Measurements from ENCODE around the gene FBXW12. TPM values are rescaled to one million over a fixed set of nuclear protein-coding genes. Genes with fewer than 3 reads are reported as not detected.

Gene FBXW12
- total and polyA plus RNA-seq, 2 experiments from 2014 or later: 0.39 to 0.51 TPM

- H3K9me3 ChIP-seq (ENCODE audit: low read depth): no peaks in the 10 kb centered on the region
- no peak for DNase-seq (ENCODE audit: low read depth in 1 of 2, low spot score in 1 of 2)
- no peaks in the 10 kb centered on the region for H3K27me3 ChIP-seq
- no peak overlapping the region for H3K4me3 ChIP-seq
- H3K4me1 ChIP-seq (ENCODE audit: low read depth): no peaks in the 10 kb centered on the region
- H3K36me3 ChIP-seq: no peaks in the 10 kb centered on the region
- no peak for TF ChIP-seq CTCF (IDR thresholded peaks at IDR 0.05; ENCODE audit: low read depth, low read length)
- H3K27ac ChIP-seq: no peak overlapping the region
These were observed 31.8 kb downstream of the FBXW12 start for GRCh38 chr3:48403533-48404439.

- Histone ChIP-seq H3K4me1 (ENCODE audit: low read depth) (no peaks in the 10 kb centered on the region), H3K36me3 (no peaks in the 10 kb centered on the region), H3K27me3 (no peaks in the 10 kb centered on the region), H3K4me3 (no peak overlapping the region), H3K27ac (no peak overlapping the region), H3K9me3 (ENCODE audit: low read depth) (no peaks in the 10 kb centered on the region)
- no peak for TF ChIP-seq CTCF (IDR thresholded peaks at IDR 0.05; ENCODE audit: low read depth, low read length)
- DNase-seq (ENCODE audit: low read depth in 1 of 2, low spot score in 1 of 2): no peak
These were observed 32.7 kb downstream of the FBXW12 start for GRCh38 chr3:48404440-48405342.

- Histone ChIP-seq H3K36me3 (peaks cover 3% of the 10 kb centered on the region), H3K4me3 (no peak overlapping the region), H3K9me3 (ENCODE audit: low read depth) (no peaks in the 10 kb centered on the region), H3K27me3 (no peaks in the 10 kb centered on the region), H3K27ac (no peak overlapping the region), H3K4me1 (ENCODE audit: low read depth) (no peaks in the 10 kb centered on the region)
- TF ChIP-seq CTCF (IDR thresholded peaks at IDR 0.05; ENCODE audit: low read depth, low read length): no peak
- DNase-seq (ENCODE audit: low read depth in 1 of 2, low spot score in 1 of 2): no peak
These were observed 33.4 kb downstream of the FBXW12 start for GRCh38 chr3:48405343-48405881.

GRCh38 chr3:48405971-48406370 lies 34.0 kb downstream of the FBXW12 start:
- Histone ChIP-seq H3K9me3 (ENCODE audit: low read depth) (no peaks in the 10 kb centered on the region), H3K27ac (no peak overlapping the region), H3K36me3 (peaks cover 8% of the 10 kb centered on the region), H3K4me3 (no peak overlapping the region), H3K27me3 (no peaks in the 10 kb centered on the region), H3K4me1 (ENCODE audit: low read depth) (no peaks in the 10 kb centered on the region)
- DNase-seq (ENCODE audit: low read depth in 1 of 2, low spot score in 1 of 2): no peak
- no peak for TF ChIP-seq CTCF (IDR thresholded peaks at IDR 0.05; ENCODE audit: low read depth, low read length)

Data from cardiac muscle cell (in vitro differentiated cells and primary cell).